WTC11 (cell line): Measurements from ENCODE around the gene MATN3. TPM values are rescaled to one million over a fixed set of nuclear protein-coding genes. Genes with fewer than 3 reads are reported as not detected.

Experiments used
- ATAC-seq: fragments of 200-7000 bp; cut with Tn5 transposase; 2 replicates; pipeline ENCODE4 v1.10.0; 2021; ENCODE audit warnings: mild to moderate bottlenecking, moderate library complexity
- CTCF ChIA-PET: fragments of 300-600 bp; sonication (Branson Sonifier 250); formaldehyde crosslinking; loops from one replicate; lab custom pipeline; 2021; ENCODE audit warnings: antibody characterized with exemption; lab: Charles Lee
- POLR2A ChIA-PET: fragments of 350-600 bp; sonication (Branson Sonifier 250); formaldehyde crosslinking; loops from one replicate; lab custom pipeline; 2021; ENCODE audit warnings: antibody characterized with exemption; lab: Charles Lee
- DNase-seq: peaks from one replicate; pipeline ENCODE4 v3.0.0; 2021; ENCODE audit warnings: low spot score
- H3K27ac Mint-ChIP-seq: 2 replicates; pipeline ENCODE4 v1.8.0; 2021; ENCODE audit warnings: mixed read lengths
- H3K27me3 Mint-ChIP-seq: 2 replicates; pipeline ENCODE4 v1.8.0; 2021; ENCODE audit warnings: low read depth, mild to moderate bottlenecking, moderate library complexity, mixed read lengths
- H3K36me3 Mint-ChIP-seq: 2 replicates; pipeline ENCODE4 v1.8.0; 2021; ENCODE audit warnings: mixed read lengths
- H3K4me1 Mint-ChIP-seq: 2 replicates; pipeline ENCODE4 v1.8.0; 2022; ENCODE audit warnings: mixed read lengths
- H3K4me3 Mint-ChIP-seq: 2 replicates; pipeline ENCODE4 v1.8.0; 2021; ENCODE audit warnings: mild to moderate bottlenecking, moderate library complexity, mixed read lengths
- H3K9me3 Mint-ChIP-seq: 2 replicates; pipeline ENCODE4 v1.8.0; 2021; ENCODE audit warnings: mixed read lengths
- ELF4 ChIP-seq: sonication (generic); formaldehyde crosslinking; IDR thresholded peaks from 2 replicates; pipeline ENCODE4 v1.8.1; 2022; ENCODE audit warnings: low read depth, mild to moderate bottlenecking, moderate library complexity, missing genetic modification reagents
- FOXK1 ChIP-seq: sonication (generic); formaldehyde crosslinking; IDR thresholded peaks from 2 replicates; pipeline ENCODE4 v1.8.0; 2022; ENCODE audit warnings: mild to moderate bottlenecking, moderate library complexity, missing genetic modification reagents
- GRHL2 ChIP-seq: fragments of 250-450 bp; sonication (Bioruptor Pico); IDR thresholded peaks from 2 replicates; pipeline ENCODE4 v1.8.0; 2022; ENCODE audit warnings: mild to moderate bottlenecking, moderate library complexity; ENCODE audit not compliant: insufficient replicate concordance, severe bottlenecking
- IRF2 ChIP-seq: sonication (generic); formaldehyde crosslinking; IDR thresholded peaks from 2 replicates; pipeline ENCODE4 v1.8.0; 2022; ENCODE audit warnings: low read depth, missing genetic modification reagents, borderline replicate concordance
- JAZF1 ChIP-seq: fragments of 250-450 bp; sonication (Bioruptor Pico); IDR thresholded peaks from 2 replicates; pipeline ENCODE4 v1.9.0; 2021; ENCODE audit warnings: moderate library complexity, mild to moderate bottlenecking, inconsistent platforms
- OVOL2 ChIP-seq: fragments of 250-450 bp; sonication (Bioruptor Pico); IDR thresholded peaks from 2 replicates; pipeline ENCODE4 v1.9.0; 2021; ENCODE audit warnings: mild to moderate bottlenecking, borderline replicate concordance
- SMAD4 ChIP-seq: sonication (generic); formaldehyde crosslinking; IDR thresholded peaks from 2 replicates; pipeline ENCODE4 v1.8.0; 2022; ENCODE audit warnings: mild to moderate bottlenecking, missing genetic modification reagents
- SOX15 ChIP-seq: fragments of 250-450 bp; sonication (Bioruptor Pico); IDR thresholded peaks from 2 replicates; pipeline ENCODE4 v1.9.0; 2021; ENCODE audit warnings: mild to moderate bottlenecking
- TEAD1 ChIP-seq: sonication (generic); formaldehyde crosslinking; IDR thresholded peaks from 2 replicates; pipeline ENCODE4 v1.8.0; 2022; ENCODE audit warnings: mild to moderate bottlenecking, missing genetic modification reagents
- ZNF317 ChIP-seq: sonication (generic); formaldehyde crosslinking; IDR thresholded peaks from 2 replicates; pipeline ENCODE4 v1.8.1; 2023; ENCODE audit warnings: low read depth, mild to moderate bottlenecking, moderate library complexity, missing genetic modification reagents, borderline replicate concordance
- ZNF396 ChIP-seq: fragments of 250-450 bp; sonication (Bioruptor Pico); IDR thresholded peaks from 2 replicates; pipeline ENCODE4 v1.8.0; 2021; ENCODE audit warnings: mild to moderate bottlenecking, moderate library complexity, borderline replicate concordance
- ZNF416 ChIP-seq: fragments of 250-450 bp; sonication (Bioruptor Pico); IDR thresholded peaks from 2 replicates; pipeline ENCODE4 v1.9.0; 2021; ENCODE audit warnings: mild to moderate bottlenecking, inconsistent platforms
- ZNF423 ChIP-seq: fragments of 250-450 bp; sonication (Bioruptor Pico); IDR thresholded peaks from 2 replicates; pipeline ENCODE4 v2.1.2; 2022; ENCODE audit warnings: mild to moderate bottlenecking, moderate library complexity
- total RNA-seq: library from RNA; stranded (reverse); gene quantifications from 3 replicates; pipeline ENCODE4 v1.2.3, GENCODE V29; 2021
- TF ChIP-seq, protein P1 (sequence below): sonication (generic); formaldehyde crosslinking; IDR thresholded peaks from 2 replicates; pipeline ENCODE4 v1.8.0; 2022; ENCODE audit warnings: mild to moderate bottlenecking, missing genetic modification reagents
- TF ChIP-seq, protein P2 (sequence below): sonication (generic); formaldehyde crosslinking; IDR thresholded peaks from 2 replicates; pipeline ENCODE4 v1.8.1; 2022; ENCODE audit warnings: mild to moderate bottlenecking, moderate library complexity, missing genetic modification reagents
- TF ChIP-seq, protein P3 (sequence below): sonication (generic); formaldehyde crosslinking; conservative IDR thresholded peaks from 2 replicates; pipeline ENCODE4 v1.8.1; 2023; ENCODE audit warnings: mild to moderate bottlenecking, low read depth, missing genetic modification reagents, moderate library complexity
- TF ChIP-seq, protein P4 (sequence below): fragments of 250-450 bp; sonication (Bioruptor Pico); IDR thresholded peaks from 2 replicates; pipeline ENCODE4 v2.1.2; 2022; ENCODE audit warnings: mild to moderate bottlenecking, moderate library complexity
- TF ChIP-seq, protein P5 (sequence below): sonication (generic); formaldehyde crosslinking; IDR thresholded peaks from 2 replicates; pipeline ENCODE4 v1.8.0; 2023; ENCODE audit warnings: mild to moderate bottlenecking, missing genetic modification reagents
- TF ChIP-seq, protein P6 (sequence below): sonication (generic); formaldehyde crosslinking; IDR thresholded peaks from 2 replicates; pipeline ENCODE4 v1.8.1; 2022; ENCODE audit warnings: low read depth, missing genetic modification reagents, borderline replicate concordance

The MATN3 gene
- total RNA-seq, 1 experiment from 2014 or later, result 6.3 TPM

DNA sequence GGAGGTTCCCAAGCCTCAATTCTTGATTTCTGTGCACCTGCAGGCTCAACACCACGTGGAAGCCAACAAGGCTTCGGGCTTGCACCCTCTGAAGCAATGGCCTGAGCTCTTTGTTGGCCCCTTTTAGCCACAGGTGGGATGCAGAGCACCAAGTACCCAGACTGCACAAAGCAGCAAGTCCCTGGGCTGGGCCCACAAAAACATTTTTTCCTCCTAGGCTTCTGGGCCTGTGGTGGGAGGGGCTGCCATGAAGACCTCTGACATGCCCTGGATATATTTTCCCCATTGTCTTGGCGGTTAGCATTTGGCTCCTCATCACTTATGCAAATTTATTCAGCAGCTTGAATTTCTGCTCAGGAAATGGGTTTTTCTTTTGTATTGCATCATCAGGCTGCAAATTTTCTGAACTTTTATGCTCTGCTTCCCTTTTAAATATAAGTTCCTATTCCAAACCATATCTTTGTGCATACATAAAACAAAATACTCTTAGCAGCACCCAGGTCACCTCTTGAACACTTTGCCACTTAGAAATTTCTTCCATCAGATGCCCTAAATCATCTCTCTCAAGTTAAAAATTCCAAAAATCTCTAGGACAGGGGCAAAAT lies 9.0 kb upstream of the MATN3 start:
- no peak for DNase-seq
- peaks cover 36% of the 10 kb centered on the region for H3K36me3 Mint-ChIP-seq
- POLR2A ChIA-PET, result no interaction called here
- TF ChIP-seq TEAD1 (CRISPR knock-in tag) (no peak), JAZF1 (CRISPR knock-in tag) (no peak), FOXK1 (CRISPR knock-in tag) (no peak), IRF2 (no peak), GRHL2 (no peak), ZNF416 (CRISPR knock-in tag) (no peak), ELF4 (CRISPR knock-in tag) (no peak)
- TF ChIP-seq, protein P1, sequence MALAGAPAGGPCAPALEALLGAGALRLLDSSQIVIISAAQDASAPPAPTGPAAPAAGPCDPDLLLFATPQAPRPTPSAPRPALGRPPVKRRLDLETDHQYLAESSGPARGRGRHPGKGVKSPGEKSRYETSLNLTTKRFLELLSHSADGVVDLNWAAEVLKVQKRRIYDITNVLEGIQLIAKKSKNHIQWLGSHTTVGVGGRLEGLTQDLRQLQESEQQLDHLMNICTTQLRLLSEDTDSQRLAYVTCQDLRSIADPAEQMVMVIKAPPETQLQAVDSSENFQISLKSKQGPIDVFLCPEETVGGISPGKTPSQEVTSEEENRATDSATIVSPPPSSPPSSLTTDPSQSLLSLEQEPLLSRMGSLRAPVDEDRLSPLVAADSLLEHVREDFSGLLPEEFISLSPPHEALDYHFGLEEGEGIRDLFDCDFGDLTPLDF (CRISPR knock-in tag), result no peak
- TF ChIP-seq, protein P2, sequence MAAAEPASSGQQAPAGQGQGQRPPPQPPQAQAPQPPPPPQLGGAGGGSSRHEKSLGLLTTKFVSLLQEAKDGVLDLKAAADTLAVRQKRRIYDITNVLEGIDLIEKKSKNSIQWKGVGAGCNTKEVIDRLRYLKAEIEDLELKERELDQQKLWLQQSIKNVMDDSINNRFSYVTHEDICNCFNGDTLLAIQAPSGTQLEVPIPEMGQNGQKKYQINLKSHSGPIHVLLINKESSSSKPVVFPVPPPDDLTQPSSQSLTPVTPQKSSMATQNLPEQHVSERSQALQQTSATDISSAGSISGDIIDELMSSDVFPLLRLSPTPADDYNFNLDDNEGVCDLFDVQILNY (CRISPR knock-in tag), result no peak
- TF ChIP-seq, all 79 proteins: peak for 0
- Mint-ChIP-seq H3K4me1 (no peaks in the 10 kb centered on the region), H3K27ac (no peak overlapping the region), H3K4me3 (no peak overlapping the region), H3K27me3 (peaks cover 2% of the 10 kb centered on the region; the same call in 1 of the 2 replicates), H3K9me3 (peaks cover 44% of the 10 kb centered on the region)
- ATAC-seq, result no peak
- CTCF ChIA-PET, result no interaction called here

DNA sequence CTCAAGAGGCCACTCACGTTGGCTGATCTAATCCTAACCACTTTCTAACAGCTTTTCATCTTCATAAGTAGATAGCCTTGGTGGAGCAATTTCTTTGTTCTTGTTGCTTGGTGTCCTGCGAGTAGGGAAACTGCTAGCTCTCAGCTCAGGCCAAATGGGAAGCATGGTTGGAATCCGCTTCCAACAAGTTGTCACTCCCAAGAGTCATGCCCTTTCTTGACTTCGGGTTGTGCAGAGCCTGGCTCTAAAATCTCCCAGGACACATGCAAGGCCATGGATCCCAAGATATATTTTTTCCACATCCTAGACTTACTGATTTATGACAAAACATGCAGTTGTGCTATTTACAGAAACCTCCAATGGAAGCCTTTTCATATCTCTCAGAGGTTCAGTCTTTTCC lies 7.3 kb upstream of the MATN3 start:
- peaks cover 36% of the 10 kb centered on the region for H3K36me3 Mint-ChIP-seq
- CTCF ChIA-PET, result interaction anchor here (1.2 kb wide), 1 partner anchor 74 kb away, joined by 4 read pairs; no protein-coding TSS in a partner anchor
- ATAC-seq, result no peak
- H3K4me3 Mint-ChIP-seq, result no peak overlapping the region
- no peaks in the 10 kb centered on the region for H3K4me1 Mint-ChIP-seq
- peaks cover 4% of the 10 kb centered on the region for H3K27me3 Mint-ChIP-seq
- TF ChIP-seq SMAD4 (CRISPR knock-in tag) (no peak), ZNF423 (CRISPR knock-in tag) (no peak), ZNF396 (CRISPR knock-in tag) (no peak), SOX15 (CRISPR knock-in tag) (no peak), OVOL2 (CRISPR knock-in tag) (no peak), FOXK1 (CRISPR knock-in tag) (no peak), ZNF317 (CRISPR knock-in tag) (no peak)
- TF ChIP-seq, protein P3, sequence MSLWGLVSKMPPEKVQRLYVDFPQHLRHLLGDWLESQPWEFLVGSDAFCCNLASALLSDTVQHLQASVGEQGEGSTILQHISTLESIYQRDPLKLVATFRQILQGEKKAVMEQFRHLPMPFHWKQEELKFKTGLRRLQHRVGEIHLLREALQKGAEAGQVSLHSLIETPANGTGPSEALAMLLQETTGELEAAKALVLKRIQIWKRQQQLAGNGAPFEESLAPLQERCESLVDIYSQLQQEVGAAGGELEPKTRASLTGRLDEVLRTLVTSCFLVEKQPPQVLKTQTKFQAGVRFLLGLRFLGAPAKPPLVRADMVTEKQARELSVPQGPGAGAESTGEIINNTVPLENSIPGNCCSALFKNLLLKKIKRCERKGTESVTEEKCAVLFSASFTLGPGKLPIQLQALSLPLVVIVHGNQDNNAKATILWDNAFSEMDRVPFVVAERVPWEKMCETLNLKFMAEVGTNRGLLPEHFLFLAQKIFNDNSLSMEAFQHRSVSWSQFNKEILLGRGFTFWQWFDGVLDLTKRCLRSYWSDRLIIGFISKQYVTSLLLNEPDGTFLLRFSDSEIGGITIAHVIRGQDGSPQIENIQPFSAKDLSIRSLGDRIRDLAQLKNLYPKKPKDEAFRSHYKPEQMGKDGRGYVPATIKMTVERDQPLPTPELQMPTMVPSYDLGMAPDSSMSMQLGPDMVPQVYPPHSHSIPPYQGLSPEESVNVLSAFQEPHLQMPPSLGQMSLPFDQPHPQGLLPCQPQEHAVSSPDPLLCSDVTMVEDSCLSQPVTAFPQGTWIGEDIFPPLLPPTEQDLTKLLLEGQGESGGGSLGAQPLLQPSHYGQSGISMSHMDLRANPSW (CRISPR knock-in tag), result no peak
- TF ChIP-seq, protein P4, sequence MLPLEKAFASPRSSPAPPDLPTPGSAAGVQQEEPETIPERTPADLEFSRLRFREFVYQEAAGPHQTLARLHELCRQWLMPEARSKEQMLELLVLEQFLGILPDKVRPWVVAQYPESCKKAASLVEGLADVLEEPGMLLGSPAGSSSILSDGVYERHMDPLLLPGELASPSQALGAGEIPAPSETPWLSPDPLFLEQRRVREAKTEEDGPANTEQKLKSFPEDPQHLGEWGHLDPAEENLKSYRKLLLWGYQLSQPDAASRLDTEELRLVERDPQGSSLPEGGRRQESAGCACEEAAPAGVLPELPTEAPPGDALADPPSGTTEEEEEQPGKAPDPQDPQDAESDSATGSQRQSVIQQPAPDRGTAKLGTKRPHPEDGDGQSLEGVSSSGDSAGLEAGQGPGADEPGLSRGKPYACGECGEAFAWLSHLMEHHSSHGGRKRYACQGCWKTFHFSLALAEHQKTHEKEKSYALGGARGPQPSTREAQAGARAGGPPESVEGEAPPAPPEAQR (CRISPR knock-in tag), result no peak
- TF ChIP-seq, protein P5, sequence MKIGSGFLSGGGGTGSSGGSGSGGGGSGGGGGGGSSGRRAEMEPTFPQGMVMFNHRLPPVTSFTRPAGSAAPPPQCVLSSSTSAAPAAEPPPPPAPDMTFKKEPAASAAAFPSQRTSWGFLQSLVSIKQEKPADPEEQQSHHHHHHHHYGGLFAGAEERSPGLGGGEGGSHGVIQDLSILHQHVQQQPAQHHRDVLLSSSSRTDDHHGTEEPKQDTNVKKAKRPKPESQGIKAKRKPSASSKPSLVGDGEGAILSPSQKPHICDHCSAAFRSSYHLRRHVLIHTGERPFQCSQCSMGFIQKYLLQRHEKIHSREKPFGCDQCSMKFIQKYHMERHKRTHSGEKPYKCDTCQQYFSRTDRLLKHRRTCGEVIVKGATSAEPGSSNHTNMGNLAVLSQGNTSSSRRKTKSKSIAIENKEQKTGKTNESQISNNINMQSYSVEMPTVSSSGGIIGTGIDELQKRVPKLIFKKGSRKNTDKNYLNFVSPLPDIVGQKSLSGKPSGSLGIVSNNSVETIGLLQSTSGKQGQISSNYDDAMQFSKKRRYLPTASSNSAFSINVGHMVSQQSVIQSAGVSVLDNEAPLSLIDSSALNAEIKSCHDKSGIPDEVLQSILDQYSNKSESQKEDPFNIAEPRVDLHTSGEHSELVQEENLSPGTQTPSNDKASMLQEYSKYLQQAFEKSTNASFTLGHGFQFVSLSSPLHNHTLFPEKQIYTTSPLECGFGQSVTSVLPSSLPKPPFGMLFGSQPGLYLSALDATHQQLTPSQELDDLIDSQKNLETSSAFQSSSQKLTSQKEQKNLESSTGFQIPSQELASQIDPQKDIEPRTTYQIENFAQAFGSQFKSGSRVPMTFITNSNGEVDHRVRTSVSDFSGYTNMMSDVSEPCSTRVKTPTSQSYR (CRISPR knock-in tag), result no peak
- TF ChIP-seq, protein P6, sequence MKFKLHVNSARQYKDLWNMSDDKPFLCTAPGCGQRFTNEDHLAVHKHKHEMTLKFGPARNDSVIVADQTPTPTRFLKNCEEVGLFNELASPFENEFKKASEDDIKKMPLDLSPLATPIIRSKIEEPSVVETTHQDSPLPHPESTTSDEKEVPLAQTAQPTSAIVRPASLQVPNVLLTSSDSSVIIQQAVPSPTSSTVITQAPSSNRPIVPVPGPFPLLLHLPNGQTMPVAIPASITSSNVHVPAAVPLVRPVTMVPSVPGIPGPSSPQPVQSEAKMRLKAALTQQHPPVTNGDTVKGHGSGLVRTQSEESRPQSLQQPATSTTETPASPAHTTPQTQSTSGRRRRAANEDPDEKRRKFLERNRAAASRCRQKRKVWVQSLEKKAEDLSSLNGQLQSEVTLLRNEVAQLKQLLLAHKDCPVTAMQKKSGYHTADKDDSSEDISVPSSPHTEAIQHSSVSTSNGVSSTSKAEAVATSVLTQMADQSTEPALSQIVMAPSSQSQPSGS (CRISPR knock-in tag), result no peak
- POLR2A ChIA-PET, result no interaction called here
- no peak for DNase-seq
- H3K27ac Mint-ChIP-seq, result no peak overlapping the region
- peaks cover 46% of the 10 kb centered on the region for H3K9me3 Mint-ChIP-seq
